Endothelial cell (in vitro differentiated cells): Measurements from ENCODE around the gene TAC3. TPM values are rescaled to one million over a fixed set of nuclear protein-coding genes. Genes with fewer than 3 reads are reported as not detected.
"Not testable (repeated sequence)": the region's sequence is repeated elsewhere in the genome, so short reads cannot be mapped to it uniquely, and the experiment has no call there.

Experiments used
- DNase-seq: peaks from one replicate; pipeline ENCODE4 v3.0.0; 2021; ENCODE audit warnings: low spot score
- H3K27ac Mint-ChIP-seq: one replicate; pipeline ENCODE4 v1.8.0; 2021; ENCODE audit warnings: mixed read lengths, inconsistent platforms; ENCODE audit not compliant: unreplicated experiment
- H3K27me3 Mint-ChIP-seq: one replicate; pipeline ENCODE4 v1.8.0; 2021; ENCODE audit warnings: mild to moderate bottlenecking, moderate library complexity, mixed read lengths, inconsistent platforms; ENCODE audit not compliant: unreplicated experiment
- H3K36me3 Mint-ChIP-seq: one replicate; pipeline ENCODE4 v1.8.0; 2021; ENCODE audit warnings: mild to moderate bottlenecking, low read depth, mixed read lengths, inconsistent platforms; ENCODE audit not compliant: unreplicated experiment
- H3K4me1 Mint-ChIP-seq: one replicate; pipeline ENCODE4 v1.8.0; 2021; ENCODE audit warnings: mild to moderate bottlenecking, mixed read lengths, inconsistent platforms; ENCODE audit not compliant: unreplicated experiment
- H3K4me3 Mint-ChIP-seq: one replicate; pipeline ENCODE4 v1.8.0; 2021; ENCODE audit warnings: mild to moderate bottlenecking, mixed read lengths, inconsistent platforms; ENCODE audit not compliant: unreplicated experiment
- H3K9me3 Mint-ChIP-seq: one replicate; pipeline ENCODE4 v1.8.0; 2021; ENCODE audit warnings: mixed read lengths, inconsistent platforms; ENCODE audit not compliant: unreplicated experiment
- long read RNA-seq: library from polyadenylated mRNA; unstranded; transcript quantifications from one replicate; pipeline ENCODE4 v2.0.0, GENCODE V29; 2020; ENCODE audit not compliant: unreplicated experiment
- total RNA-seq: library from RNA; stranded (reverse); fragmentation: NEBNext Ultra II Directional; extraction: Animal tissue kit (Norgen Biotek cat#: 25700); gene quantifications from one replicate; pipeline ENCODE4 v1.2.1, GENCODE V29; 2021; ENCODE audit not compliant: unreplicated experiment
- TF ChIP-seq, protein P1 (sequence below): fragments of 200-600 bp; sonication (generic); IDR thresholded peaks from one replicate; pipeline ENCODE4 v1.5.0; 2021; ENCODE audit warnings: antibody characterized with exemption; ENCODE audit not compliant: unreplicated experiment

TAC3 gene
- total RNA-seq: 18.0 TPM
- long read RNA-seq, transcript TAC3-209 (7 exons, 816 nt): major isoform, 20 of 21 reads
- long read RNA-seq, partial matches to known transcripts: 0 of 21 reads
- long read RNA-seq, other reads (novel, unspliced or antisense): 1 of 21 reads

DNA sequence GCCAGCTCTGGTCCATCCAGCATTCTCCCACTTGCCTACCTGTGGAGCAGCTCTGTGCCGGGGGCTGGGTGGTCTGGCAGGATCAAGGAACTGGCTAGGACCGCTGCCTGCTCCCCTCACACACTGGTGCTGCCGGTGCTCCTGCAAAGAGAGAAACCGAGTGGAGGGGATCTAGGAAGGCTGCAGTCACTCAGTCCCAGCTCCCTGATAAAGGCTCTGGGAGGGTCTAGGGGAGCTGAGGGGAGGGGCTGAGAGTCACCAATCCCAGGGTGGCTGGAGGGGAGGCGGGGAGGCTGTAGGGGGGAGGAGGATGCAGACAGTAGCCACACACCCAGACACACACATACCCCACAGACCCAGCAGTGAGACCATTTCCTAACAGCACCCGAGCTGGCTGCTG lies at the start of gene TAC3:
TSS of gene TAC3 (minus strand) at position 182 of the 400 bp plus-strand sequence. CDS start 732 bp downstream, outside the sequence.
- Mint-ChIP-seq H3K27ac (no peak within 1 kb of the TSS), H3K4me3 (no peak within 1 kb of the TSS)
- TF ChIP-seq, protein P1, sequence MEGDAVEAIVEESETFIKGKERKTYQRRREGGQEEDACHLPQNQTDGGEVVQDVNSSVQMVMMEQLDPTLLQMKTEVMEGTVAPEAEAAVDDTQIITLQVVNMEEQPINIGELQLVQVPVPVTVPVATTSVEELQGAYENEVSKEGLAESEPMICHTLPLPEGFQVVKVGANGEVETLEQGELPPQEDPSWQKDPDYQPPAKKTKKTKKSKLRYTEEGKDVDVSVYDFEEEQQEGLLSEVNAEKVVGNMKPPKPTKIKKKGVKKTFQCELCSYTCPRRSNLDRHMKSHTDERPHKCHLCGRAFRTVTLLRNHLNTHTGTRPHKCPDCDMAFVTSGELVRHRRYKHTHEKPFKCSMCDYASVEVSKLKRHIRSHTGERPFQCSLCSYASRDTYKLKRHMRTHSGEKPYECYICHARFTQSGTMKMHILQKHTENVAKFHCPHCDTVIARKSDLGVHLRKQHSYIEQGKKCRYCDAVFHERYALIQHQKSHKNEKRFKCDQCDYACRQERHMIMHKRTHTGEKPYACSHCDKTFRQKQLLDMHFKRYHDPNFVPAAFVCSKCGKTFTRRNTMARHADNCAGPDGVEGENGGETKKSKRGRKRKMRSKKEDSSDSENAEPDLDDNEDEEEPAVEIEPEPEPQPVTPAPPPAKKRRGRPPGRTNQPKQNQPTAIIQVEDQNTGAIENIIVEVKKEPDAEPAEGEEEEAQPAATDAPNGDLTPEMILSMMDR: no peak

GRCh38 chr12:57063991-57064685 lies 47.8 kb upstream of the TAC3 start:
- no peak overlapping the region for H3K4me3 Mint-ChIP-seq
- peaks cover 9% of the 10 kb centered on the region for H3K36me3 Mint-ChIP-seq
- H3K27ac Mint-ChIP-seq: no peak overlapping the region
- H3K4me1 Mint-ChIP-seq: no peaks in the 10 kb centered on the region
- H3K9me3 Mint-ChIP-seq: no peaks in the 10 kb centered on the region
- DNase-seq: no peak
- TF ChIP-seq, protein P1: no peak
- H3K27me3 Mint-ChIP-seq: no peaks in the 10 kb centered on the region

More for the DNA sequence above, at the start of gene TAC3:
- DNase-seq: no peak
- Mint-ChIP-seq H3K27me3 (peaks cover 13% of the 10 kb centered on the region), H3K9me3 (no peaks in the 10 kb centered on the region), H3K36me3 (no peaks in the 10 kb centered on the region), H3K4me1 (peaks cover 53% of the 10 kb centered on the region)

- Mint-ChIP-seq H3K27ac (peak overlapping the region; percentile 73), H3K27me3 (no peaks in the 10 kb centered on the region), H3K4me3 (no peak overlapping the region), H3K9me3 (no peaks in the 10 kb centered on the region), H3K36me3 (no peaks in the 10 kb centered on the region), H3K4me1 (peaks cover 8% of the 10 kb centered on the region)
- no peak for DNase-seq
- TF ChIP-seq, protein P1: no peak
Observed at GRCh38 chr12:57058454-57058853, 42.1 kb upstream of the TAC3 start.

DNA sequence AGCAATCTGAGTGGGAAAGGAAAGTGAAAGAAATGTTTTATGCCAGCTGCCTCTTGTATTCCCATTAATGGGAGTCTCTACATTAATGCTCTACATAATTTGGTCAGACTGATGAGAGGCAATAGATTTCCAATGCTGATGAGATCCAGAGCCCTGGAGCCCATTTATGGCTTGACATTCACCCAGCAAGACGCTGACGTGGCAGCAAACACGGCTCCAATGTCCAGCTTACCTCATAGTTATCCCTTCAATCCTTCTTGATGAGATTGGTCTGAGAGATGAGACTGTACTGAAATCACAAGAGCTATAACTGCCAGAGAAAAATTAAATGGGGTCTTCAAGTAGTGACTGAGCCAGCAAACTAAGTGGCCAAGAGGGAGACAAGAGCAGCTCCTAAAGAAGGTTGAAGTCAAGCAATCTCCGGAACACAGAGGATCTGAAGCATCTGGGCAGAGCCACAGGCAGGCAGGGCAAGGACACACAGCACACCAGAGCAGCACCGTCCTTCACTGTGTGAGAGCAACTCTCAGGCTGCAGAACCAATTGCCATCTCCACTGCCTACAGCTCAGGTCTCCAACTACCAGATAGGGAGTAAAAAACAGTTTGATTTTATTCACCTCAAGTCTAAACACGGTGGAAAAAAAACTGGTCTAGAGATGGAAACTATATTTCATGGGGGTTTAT lies 40.9 kb upstream of the TAC3 start:
- no peak for DNase-seq
- H3K9me3 Mint-ChIP-seq: no peaks in the 10 kb centered on the region
- no peaks in the 10 kb centered on the region for H3K36me3 Mint-ChIP-seq
- no peak overlapping the region for H3K27ac Mint-ChIP-seq
- TF ChIP-seq, protein P1: no peak
- H3K27me3 Mint-ChIP-seq: no peaks in the 10 kb centered on the region
- H3K4me1 Mint-ChIP-seq: peaks cover 8% of the 10 kb centered on the region
- H3K4me3 Mint-ChIP-seq: no peak overlapping the region

- H3K4me3 Mint-ChIP-seq: no peak overlapping the region
- H3K27me3 Mint-ChIP-seq: no peaks in the 10 kb centered on the region
- peaks cover 8% of the 10 kb centered on the region for H3K4me1 Mint-ChIP-seq
- no peaks in the 10 kb centered on the region for H3K9me3 Mint-ChIP-seq
- TF ChIP-seq, protein P1: no peak
- no peaks in the 10 kb centered on the region for H3K36me3 Mint-ChIP-seq
- no peak for DNase-seq
- H3K27ac Mint-ChIP-seq: peak overlapping the region; percentile 30
Observed at GRCh38 chr12:57055824-57056223, 39.5 kb upstream of the TAC3 start.

- not testable (repeated sequence) for DNase-seq, H3K4me3 Mint-ChIP-seq, H3K4me1 Mint-ChIP-seq, H3K36me3 Mint-ChIP-seq, H3K27me3 Mint-ChIP-seq, H3K9me3 Mint-ChIP-seq, H3K27ac Mint-ChIP-seq
Observed at GRCh38 chr12:57053901-57054300, 37.6 kb upstream of the TAC3 start.

DNA sequence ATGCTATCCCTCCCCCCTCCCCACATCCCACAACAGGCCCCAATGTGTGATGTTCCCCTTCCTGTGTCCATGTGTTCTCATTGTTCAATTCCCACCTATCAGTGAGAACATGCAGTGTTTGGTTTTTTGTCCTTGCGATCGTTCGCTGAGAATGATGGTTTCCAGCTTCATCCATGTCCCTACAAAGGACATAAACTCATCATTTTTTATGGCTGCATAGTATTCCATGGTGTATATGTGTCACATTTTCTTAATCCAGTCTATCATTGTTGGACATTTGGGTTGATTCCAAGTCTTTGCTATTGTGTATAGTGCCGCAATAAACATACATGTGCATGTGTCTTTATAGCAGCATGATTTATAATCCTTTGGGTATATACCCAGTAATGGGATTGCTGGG lies 36.8 kb upstream of the TAC3 start:
- H3K27me3 Mint-ChIP-seq, H3K9me3 Mint-ChIP-seq, H3K4me1 Mint-ChIP-seq, H3K36me3 Mint-ChIP-seq, DNase-seq, H3K4me3 Mint-ChIP-seq, H3K27ac Mint-ChIP-seq: not testable (repeated sequence)
